Measurements from ENCODE around the gene DOCK3. TPM values are rescaled to one million over a fixed set of nuclear protein-coding genes. Genes with fewer than 3 reads are reported as not detected.
A peak's percentile ranks its signal among the peaks of the same experiment; 100 is the strongest.
"Not testable (repeated sequence)": the region's sequence is repeated elsewhere in the genome, so short reads cannot be mapped to it uniquely, and the experiment has no call there.

Gene DOCK3
- total RNA-seq, 1 donor from 2014 or later: 0.98 TPM

DNA sequence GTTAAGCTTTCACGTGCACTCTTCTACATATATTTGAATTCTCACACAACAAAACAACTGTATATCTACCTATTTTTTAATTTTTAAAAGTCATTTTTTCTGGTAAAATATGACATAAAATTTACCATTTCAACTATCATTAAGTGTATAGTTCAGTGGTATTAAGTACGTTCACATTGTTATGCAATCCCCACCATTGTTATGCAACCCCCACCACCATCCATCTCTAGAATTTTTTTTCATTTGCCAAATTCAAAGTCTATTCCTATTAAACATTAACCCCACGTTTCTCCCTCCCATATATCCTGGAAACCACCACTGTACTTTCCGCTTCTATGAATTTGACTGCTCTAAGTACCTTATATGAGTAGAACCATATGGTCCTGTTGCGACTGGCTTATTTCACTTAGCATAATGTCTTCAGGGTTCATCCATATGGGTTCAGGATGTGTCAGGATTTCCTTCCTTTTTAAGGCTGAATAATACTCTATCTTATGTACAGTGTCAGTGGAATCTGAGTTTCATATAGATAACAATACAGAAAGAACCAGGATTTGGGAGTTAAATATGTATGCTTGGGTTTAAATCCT lies 279.2 kb downstream of the DOCK3 start:
- TF ChIP-seq POLR2A (IDR thresholded peaks at IDR 0.05): no peak
- TF ChIP-seq, protein P1, sequence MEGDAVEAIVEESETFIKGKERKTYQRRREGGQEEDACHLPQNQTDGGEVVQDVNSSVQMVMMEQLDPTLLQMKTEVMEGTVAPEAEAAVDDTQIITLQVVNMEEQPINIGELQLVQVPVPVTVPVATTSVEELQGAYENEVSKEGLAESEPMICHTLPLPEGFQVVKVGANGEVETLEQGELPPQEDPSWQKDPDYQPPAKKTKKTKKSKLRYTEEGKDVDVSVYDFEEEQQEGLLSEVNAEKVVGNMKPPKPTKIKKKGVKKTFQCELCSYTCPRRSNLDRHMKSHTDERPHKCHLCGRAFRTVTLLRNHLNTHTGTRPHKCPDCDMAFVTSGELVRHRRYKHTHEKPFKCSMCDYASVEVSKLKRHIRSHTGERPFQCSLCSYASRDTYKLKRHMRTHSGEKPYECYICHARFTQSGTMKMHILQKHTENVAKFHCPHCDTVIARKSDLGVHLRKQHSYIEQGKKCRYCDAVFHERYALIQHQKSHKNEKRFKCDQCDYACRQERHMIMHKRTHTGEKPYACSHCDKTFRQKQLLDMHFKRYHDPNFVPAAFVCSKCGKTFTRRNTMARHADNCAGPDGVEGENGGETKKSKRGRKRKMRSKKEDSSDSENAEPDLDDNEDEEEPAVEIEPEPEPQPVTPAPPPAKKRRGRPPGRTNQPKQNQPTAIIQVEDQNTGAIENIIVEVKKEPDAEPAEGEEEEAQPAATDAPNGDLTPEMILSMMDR (IDR thresholded peaks at IDR 0.05): no peak
- TF ChIP-seq POLR2AphosphoS5 (IDR thresholded peaks at IDR 0.05; ENCODE audit: insufficient read depth in 1 of 2, low read depth in 1 of 2): no peak
- H3K9me3 ChIP-seq: no peaks in the 10 kb centered on the region
- no peak overlapping the region for H3K4me3 ChIP-seq
- no peaks in the 10 kb centered on the region for H3K4me1 ChIP-seq
- intact Hi-C loops (cut with DNase I): no loop called here
- H3K27me3 ChIP-seq: no peaks in the 10 kb centered on the region
- no peak overlapping the region for H3K27ac ChIP-seq
- DNase-seq (ENCODE audit: extremely low spot score in 2 of 2): no peak
- no peaks in the 10 kb centered on the region for H3K36me3 ChIP-seq

DNA sequence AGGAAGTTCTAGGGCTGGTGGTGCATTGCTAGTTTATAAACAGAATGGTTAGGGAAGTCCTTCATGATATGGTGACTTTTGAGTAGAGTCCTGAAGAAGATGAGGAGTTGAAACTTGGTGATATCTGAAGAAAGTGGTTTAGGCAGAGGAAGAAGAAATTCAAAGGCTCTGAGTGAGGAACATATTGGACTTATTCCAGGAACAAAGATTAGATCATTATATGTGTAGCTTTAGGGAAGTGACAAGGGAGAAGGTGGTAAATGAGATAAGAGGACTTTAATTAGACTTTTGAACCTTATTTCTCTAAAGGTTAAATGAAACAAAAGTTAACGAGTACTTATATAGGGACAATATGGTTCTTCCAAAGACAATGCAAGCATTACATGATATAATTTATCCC lies 286.7 kb downstream of the DOCK3 start:
- H3K4me1 ChIP-seq: no peaks in the 10 kb centered on the region
- H3K9me3 ChIP-seq: no peaks in the 10 kb centered on the region
- no peak for DNase-seq (ENCODE audit: extremely low spot score in 2 of 2)
- H3K27me3 ChIP-seq: no peaks in the 10 kb centered on the region
- H3K4me3 ChIP-seq: no peak overlapping the region
- no peak overlapping the region for H3K27ac ChIP-seq
- no peaks in the 10 kb centered on the region for H3K36me3 ChIP-seq
- TF ChIP-seq POLR2A (IDR thresholded peaks at IDR 0.05) (no peak), POLR2AphosphoS5 (IDR thresholded peaks at IDR 0.05; ENCODE audit: insufficient read depth in 1 of 2, low read depth in 1 of 2) (no peak)
- TF ChIP-seq, protein P1 (IDR thresholded peaks at IDR 0.05): no peak
- intact Hi-C loops (cut with DNase I): no loop called here

DNA sequence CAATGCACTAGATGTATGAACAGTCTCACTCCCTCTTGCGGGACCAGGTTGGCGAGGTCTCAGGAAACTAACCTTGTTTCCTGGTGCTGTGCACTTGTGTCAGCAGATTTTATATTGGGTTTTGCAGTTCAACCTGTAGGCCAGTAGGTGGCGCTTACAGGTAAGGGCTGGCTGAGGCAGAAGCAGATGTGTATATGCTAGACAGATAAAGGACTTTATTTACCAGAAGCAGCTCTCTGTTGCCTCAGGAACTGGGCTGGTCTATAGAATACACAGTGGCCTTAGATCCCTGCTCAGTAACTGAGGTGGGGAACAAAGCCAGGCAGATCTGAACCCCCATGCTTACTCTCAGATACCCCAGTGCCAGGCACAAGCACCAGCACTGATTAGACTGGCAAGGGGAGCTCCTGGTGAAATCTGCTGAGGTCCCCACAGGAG lies 296.8 kb downstream of the DOCK3 start:
- no peak for TF ChIP-seq POLR2A (IDR thresholded peaks at IDR 0.05)
- TF ChIP-seq, protein P1 (IDR thresholded peaks at IDR 0.05): peak; percentile 18 to 30 (median 24)
- H3K27me3 ChIP-seq: no peaks in the 10 kb centered on the region
- intact Hi-C loops (cut with DNase I): no loop called here

DNA sequence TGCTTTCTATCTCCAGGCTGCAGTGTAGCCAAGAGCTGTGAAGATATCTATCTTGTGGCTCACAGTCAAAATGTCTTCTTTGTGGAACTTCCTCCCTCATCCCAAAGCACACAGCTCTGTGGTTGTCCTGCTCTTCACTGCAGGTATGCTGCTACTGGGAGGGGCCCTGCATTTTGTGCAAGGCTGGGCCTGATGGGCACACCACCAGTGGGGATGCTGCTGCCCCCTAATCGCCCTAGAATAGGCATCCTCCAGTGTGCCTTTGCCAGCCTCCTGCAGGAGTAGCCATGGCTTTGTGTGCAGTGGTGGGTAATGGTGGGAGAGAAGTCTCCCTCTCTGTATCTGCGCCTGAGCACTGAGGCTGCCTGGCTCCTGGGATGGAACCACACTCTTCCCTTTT lies 297.3 kb downstream of the DOCK3 start:
- H3K9me3 ChIP-seq: no peaks in the 10 kb centered on the region
- no peaks in the 10 kb centered on the region for H3K36me3 ChIP-seq
- TF ChIP-seq POLR2A (IDR thresholded peaks at IDR 0.05): no peak
- no peak for TF ChIP-seq POLR2AphosphoS5 (IDR thresholded peaks at IDR 0.05; ENCODE audit: insufficient read depth in 1 of 2, low read depth in 1 of 2)
- TF ChIP-seq, protein P1 (IDR thresholded peaks at IDR 0.05): no peak
- no peak overlapping the region for H3K4me3 ChIP-seq
- intact Hi-C loops (cut with DNase I): no loop called here
- H3K27me3 ChIP-seq: no peaks in the 10 kb centered on the region
- no peak for DNase-seq (ENCODE audit: extremely low spot score in 2 of 2)
- H3K4me1 ChIP-seq: no peaks in the 10 kb centered on the region
- no peak overlapping the region for H3K27ac ChIP-seq

More for the DNA sequence above, 296.8 kb downstream of the DOCK3 start:
- Histone ChIP-seq H3K4me3 (no peak overlapping the region), H3K9me3 (no peaks in the 10 kb centered on the region), H3K27ac (no peak overlapping the region), H3K36me3 (no peaks in the 10 kb centered on the region), H3K4me1 (no peaks in the 10 kb centered on the region)
- no peak for DNase-seq (ENCODE audit: extremely low spot score in 2 of 2)

DNA sequence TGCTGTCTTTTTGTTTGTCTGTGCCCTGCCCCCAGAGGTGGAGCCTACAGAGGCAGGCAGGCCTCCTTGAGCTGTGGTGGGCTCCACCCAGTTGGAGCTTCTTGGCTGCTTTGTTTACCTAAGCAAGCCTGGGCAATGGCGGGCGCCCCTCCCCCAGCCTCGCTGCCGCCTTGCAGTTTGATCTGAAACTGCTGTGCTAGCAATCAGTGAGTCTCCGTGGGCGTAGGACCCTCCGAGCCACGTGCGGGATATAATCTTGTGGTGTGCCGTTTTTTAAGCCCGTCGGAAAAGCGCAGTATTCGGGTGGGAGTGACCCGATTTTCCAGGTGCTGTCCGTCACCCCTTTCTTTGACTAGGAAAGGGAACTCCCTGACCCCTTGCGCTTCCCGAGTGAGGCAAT lies 303.9 kb downstream of the DOCK3 start:
- H3K27ac ChIP-seq; DNase-seq (ENCODE audit: extremely low spot score in 2 of 2); H3K4me3 ChIP-seq; H3K36me3 ChIP-seq; H3K9me3 ChIP-seq; H3K27me3 ChIP-seq; H3K4me1 ChIP-seq; intact Hi-C loops (cut with DNase I): not testable (repeated sequence)

Measured in vagina (tissue), 2 donors.